Central memory CD4-positive, alpha-beta T cell (primary cell): ENCODE data around the gene DHRS9.

Experiments
- DNase-seq: peaks from one replicate; pipeline ENCODE4 v3.0.0; 2022

DHRS9 gene

DNA sequence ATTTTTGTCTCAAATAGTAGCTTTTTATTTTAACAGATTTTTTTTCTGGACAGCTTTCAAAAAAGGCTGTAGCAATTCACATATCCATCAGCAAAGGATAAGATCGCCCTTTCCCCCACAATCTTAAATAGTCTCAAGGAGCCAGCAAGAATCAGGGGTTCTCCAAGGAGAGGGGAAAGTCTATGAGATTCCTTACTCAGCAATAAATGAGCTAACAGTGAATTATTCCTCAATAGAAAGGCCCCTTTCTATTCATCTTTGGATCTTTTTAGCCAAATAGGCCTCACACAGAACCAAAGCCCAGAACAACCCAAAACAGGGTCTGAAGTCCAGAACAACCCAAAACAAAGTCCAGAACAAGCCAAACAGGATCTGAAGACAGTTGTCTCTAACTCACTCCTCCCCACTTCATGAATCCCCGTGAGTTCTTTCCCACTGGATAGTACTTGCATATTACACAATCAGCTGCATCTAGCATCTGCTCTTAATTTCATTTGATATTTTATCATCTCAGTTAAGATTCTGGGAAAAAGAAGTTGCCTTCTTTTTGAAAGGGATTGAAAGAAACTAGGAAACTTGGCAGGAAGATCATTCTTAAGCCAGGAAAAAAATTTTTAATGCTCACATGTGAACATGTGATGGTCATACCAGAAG, 3.4 kb upstream of the DHRS9 start:
- no peak for DNase-seq

DNA sequence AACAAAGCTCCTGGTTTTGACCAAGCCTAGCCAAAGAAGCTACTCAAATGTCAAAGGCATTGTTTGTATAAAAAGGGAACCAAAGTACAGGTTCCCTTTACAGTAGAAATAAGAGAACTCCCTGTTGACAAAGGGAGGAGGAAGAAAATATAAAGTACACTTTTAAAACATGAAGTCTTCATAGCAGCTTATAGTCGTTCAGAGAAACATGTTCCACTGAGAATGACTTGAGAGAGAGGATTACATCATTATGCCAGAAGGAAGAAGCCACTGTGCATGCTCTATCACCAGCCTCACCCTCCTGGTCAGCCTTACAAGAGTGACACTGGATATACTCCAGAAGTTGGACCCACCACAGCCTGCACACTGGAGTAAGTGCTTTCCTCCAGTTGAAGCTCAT, 2.5 kb upstream of the DHRS9 start:
- no peak for DNase-seq

- no peak for DNase-seq
Measured at GRCh38 chr2:169069833-169070232, 470 bp downstream of the DHRS9 start.

GRCh38 chr2:169071455-169071854, 2.1 kb downstream of the DHRS9 start:
- DNase-seq: no peak

- no peak for DNase-seq
Measured at GRCh38 chr2:169072163-169072925, 3.0 kb downstream of the DHRS9 start.

GRCh38 chr2:169073211-169073962, 4.0 kb downstream of the DHRS9 start:
- DNase-seq: no peak

- no peak for DNase-seq
Measured at GRCh38 chr2:169073963-169074751, 4.8 kb downstream of the DHRS9 start.

DNA sequence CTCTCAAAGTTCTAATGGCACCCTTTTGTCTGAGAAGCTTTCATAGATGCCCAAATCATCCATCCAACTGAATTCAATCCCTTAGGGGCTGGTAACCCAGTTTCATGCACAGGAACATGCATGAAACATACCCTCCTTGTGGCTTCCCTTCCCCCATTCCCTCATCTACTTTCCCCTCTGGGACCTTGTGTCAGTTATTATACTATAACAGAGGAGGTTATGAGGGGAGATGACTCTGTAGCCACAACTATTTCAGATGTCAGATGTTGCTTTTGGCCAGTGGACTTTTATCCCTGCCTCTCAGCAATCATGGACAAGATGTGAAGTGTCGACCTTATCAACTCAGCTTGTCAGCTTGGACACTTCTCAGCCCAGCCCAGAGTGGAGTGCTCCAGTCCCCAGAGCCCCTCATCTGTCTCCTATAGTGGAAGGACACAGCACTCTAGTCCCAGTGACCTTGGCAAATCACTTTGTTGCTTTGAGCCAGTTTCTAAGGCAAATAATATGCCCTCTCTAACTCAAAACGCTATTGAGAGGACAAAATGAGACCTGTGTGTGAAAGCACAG, 8.4 kb downstream of the DHRS9 start:
- DNase-seq: no peak

GRCh38 chr2:169080250-169081069, 11.1 kb downstream of the DHRS9 start:
- DNase-seq: no peak

DNA sequence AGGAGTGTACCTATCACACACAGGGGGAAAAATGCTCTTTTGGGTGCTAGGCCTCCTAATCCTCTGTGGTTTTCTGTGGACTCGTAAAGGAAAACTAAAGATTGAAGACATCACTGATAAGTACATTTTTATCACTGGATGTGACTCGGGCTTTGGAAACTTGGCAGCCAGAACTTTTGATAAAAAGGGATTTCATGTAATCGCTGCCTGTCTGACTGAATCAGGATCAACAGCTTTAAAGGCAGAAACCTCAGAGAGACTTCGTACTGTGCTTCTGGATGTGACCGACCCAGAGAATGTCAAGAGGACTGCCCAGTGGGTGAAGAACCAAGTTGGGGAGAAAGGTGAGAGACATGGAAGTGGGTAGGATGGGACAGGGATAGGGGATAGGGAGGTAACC, 12.2 kb downstream of the DHRS9 start:
- DNase-seq: no peak

DNA sequence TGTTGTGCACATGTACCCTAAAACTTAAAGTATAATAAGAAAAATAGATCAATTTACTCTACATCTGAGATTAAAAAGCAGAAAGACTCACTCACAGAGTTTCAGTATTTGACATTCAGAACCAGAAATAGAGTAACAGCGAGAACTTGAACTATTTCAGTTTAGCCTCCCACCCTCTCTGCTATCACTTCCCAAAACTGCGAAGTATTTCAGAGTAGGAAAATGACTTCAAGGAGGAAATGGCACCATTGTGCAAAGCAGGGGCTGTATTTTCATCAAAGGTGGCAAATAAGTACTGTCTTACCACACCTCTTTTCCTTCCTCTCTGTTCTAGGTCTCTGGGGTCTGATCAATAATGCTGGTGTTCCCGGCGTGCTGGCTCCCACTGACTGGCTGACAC, 13.6 kb downstream of the DHRS9 start:
- no peak for DNase-seq

GRCh38 chr2:169086893-169087467, 17.6 kb downstream of the DHRS9 start:
- no peak for DNase-seq

DNA sequence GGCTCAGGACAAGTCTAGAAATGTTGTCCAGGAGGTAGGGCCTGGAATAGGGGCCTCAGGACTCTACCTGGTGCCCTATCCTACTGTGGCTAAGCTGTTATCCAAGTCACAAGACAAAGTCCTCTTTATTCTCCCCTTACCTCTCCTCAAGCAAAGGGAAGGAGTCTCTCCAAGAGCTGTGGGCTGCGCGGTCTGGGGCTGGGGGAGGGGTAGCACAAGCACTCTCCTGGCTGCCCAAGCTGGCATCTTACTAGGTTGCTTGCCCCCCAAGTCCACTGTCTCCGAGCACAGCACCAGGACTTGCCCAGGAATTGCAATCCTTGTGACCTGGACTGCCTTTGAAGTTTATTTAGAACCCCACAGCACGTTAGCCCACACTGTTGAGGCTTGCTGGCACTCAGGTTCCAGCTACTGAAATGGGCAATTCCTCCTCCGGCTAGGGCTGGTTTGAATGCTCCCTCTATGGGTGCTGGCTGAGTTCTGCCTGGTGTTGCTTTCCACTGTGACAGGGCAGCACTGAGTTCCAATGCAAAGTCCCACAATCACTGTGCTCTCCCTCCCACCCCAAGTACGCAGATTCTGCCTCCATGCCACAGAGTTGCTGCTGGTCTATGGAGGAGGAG, 18.5 kb downstream of the DHRS9 start:
- DNase-seq: no peak

DNA sequence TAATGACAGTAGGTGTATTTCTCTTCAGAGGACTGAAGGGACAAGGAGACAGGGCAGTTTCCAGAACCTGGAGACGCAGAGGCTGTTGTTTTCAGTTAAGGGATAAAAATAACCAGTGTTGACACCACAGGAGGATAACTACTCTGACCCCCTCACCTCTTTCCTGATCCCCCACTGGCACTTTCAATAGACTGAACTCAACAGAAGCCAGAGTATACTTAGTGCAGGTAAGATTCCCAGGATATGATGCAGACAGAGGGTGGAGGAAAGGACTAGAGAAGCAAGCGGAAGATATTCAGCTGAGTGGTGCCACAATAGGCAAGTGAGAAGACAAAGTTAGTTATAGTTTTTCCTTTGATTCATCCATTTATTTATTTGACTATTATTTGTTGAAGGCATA, 19.8 kb downstream of the DHRS9 start:
- no peak for DNase-seq

DNA sequence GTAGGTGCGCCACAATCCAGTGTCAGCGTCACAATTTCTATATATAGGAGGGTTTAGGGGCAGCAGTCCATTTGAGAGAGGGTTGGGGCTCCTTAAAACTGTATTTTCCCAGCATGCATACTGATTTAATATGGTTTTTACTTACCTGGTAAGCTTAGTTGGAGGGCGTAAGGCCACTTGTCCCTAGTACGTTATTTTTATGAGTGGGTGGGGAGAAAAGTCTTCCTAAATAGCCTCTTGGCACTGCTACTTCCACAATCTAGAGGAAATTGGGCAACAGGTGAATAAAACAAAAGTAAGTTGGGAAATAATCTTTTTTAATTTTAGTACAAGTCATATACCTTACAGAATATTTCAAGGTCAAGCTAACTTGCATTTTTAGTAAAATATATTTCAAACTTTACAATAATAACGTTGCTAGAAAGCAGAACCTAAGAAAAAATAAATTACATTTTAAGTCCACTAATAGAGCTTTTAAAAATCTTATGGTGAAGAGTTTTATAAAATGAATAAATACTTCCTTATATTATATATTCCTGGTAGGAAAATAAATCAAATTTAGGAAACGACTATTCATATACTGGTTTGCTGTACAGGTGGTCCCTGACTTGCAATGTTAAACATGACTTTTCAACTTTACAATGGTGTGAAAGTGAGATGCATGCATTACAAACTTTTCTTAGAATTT, 20.9 kb downstream of the DHRS9 start:
- no peak for DNase-seq

GRCh38 chr2:169091256-169091655, 21.9 kb downstream of the DHRS9 start:
- DNase-seq: no peak

GRCh38 chr2:169091761-169092519, 22.6 kb downstream of the DHRS9 start:
- no peak for DNase-seq

GRCh38 chr2:169093535-169093934, 24.2 kb downstream of the DHRS9 start:
- no peak for DNase-seq

- DNase-seq: no peak
Measured at GRCh38 chr2:169094676-169095075, 25.3 kb downstream of the DHRS9 start.
